Measurements from ENCODE around the gene TOP1.
"Not testable (repeated sequence)": the region's sequence is repeated elsewhere in the genome, so short reads cannot be mapped to it uniquely, and the experiment has no call there.

Gene TOP1

GRCh38 chr20:41003143-41003935 is 25.3 kb upstream of the TOP1 start:
- no peak overlapping the region for H3K4me3 ChIP-seq (ENCODE audit: low read depth, low read length)

GRCh38 chr20:41003936-41004294 is 24.7 kb upstream of the TOP1 start:
- H3K4me3 ChIP-seq (ENCODE audit: low read depth, low read length) = not testable (repeated sequence)

- no peak overlapping the region for H3K4me3 ChIP-seq (ENCODE audit: low read depth, low read length)
Measured at GRCh38 chr20:41004531-41005360, 23.9 kb upstream of the TOP1 start.

- no peak overlapping the region for H3K4me3 ChIP-seq (ENCODE audit: low read depth, low read length)
Measured at GRCh38 chr20:41005361-41005729, 23.3 kb upstream of the TOP1 start.

GRCh38 chr20:41006126-41006935 is 22.3 kb upstream of the TOP1 start:
- H3K4me3 ChIP-seq (ENCODE audit: low read depth, low read length) = no peak overlapping the region

GRCh38 chr20:41006936-41007474 is 21.6 kb upstream of the TOP1 start:
- H3K4me3 ChIP-seq (ENCODE audit: low read depth, low read length) = no peak overlapping the region

GRCh38 chr20:41007481-41007880 is 21.1 kb upstream of the TOP1 start:
- H3K4me3 ChIP-seq (ENCODE audit: low read depth, low read length) = no peak overlapping the region

GRCh38 chr20:41009946-41010345 is 18.7 kb upstream of the TOP1 start:
- no peak overlapping the region for H3K4me3 ChIP-seq (ENCODE audit: low read depth, low read length)

- H3K4me3 ChIP-seq (ENCODE audit: low read depth, low read length) = no peak overlapping the region
Measured at GRCh38 chr20:41011551-41012067, 17.0 kb upstream of the TOP1 start.

- H3K4me3 ChIP-seq (ENCODE audit: low read depth, low read length) = no peak overlapping the region
Measured at GRCh38 chr20:41014561-41015088, 14.0 kb upstream of the TOP1 start.

GRCh38 chr20:41017448-41018042 is 11.1 kb upstream of the TOP1 start:
- no peak overlapping the region for H3K4me3 ChIP-seq (ENCODE audit: low read depth, low read length)

GRCh38 chr20:41018153-41018552 is 10.5 kb upstream of the TOP1 start:
- H3K4me3 ChIP-seq (ENCODE audit: low read depth, low read length) = no peak overlapping the region

- no peak overlapping the region for H3K4me3 ChIP-seq (ENCODE audit: low read depth, low read length)
Measured at GRCh38 chr20:41023549-41023948, 5.1 kb upstream of the TOP1 start.

- no peak overlapping the region for H3K4me3 ChIP-seq (ENCODE audit: low read depth, low read length)
Measured at GRCh38 chr20:41027366-41027765, 1.3 kb upstream of the TOP1 start.

GRCh38 chr20:41027872-41028358 is 707 bp upstream of the TOP1 start:
- no peak overlapping the region for H3K4me3 ChIP-seq (ENCODE audit: low read depth, low read length)

GRCh38 chr20:41029150-41029901 is 704 bp downstream of the TOP1 start:
- H3K4me3 ChIP-seq (ENCODE audit: low read depth, low read length) = peak overlapping the region; percentile 90

GRCh38 chr20:41030061-41030460 is 1.4 kb downstream of the TOP1 start:
- H3K4me3 ChIP-seq (ENCODE audit: low read depth, low read length) = peak overlapping the region; percentile 90

- H3K4me3 ChIP-seq (ENCODE audit: low read depth, low read length) = no peak overlapping the region
Measured at GRCh38 chr20:41030531-41031242, 2.1 kb downstream of the TOP1 start.

- H3K4me3 ChIP-seq (ENCODE audit: low read depth, low read length) = no peak overlapping the region
Measured at GRCh38 chr20:41031243-41031619, 2.6 kb downstream of the TOP1 start.

Measured in iPS-11a (cell line).